IMR-90 (cell line): ENCODE data around the gene TNFRSF25. TPM values are rescaled to one million over a fixed set of nuclear protein-coding genes. Genes with fewer than 3 reads are reported as not detected.

Source experiments
- ATAC-seq: fragments of 200-7000 bp; cut with Tn5 transposase; 2 replicates; pipeline ENCODE4 v1.9.1; 2020; ENCODE audit warnings: low read depth, mild to moderate bottlenecking, moderate library complexity
- BruUV-seq: library from RNA; stranded (reverse); fragments of 400-500 nt; replicated peaks from 2 replicates; lab custom pipeline; 2021; lab: Mats Ljungman, UMichigan
- CTCF ChIA-PET: fragments of 300-600 bp; formaldehyde crosslinking; extraction: SDS; loops from one replicate; lab custom pipeline; 2021; ENCODE audit warnings: antibody characterized with exemption; lab: Yijun Ruan, JAX
- POLR2A ChIA-PET: fragments of 300-600 bp; sonication (Branson Sonifier 250); formaldehyde crosslinking; loops from one replicate; lab custom pipeline; 2022; ENCODE audit warnings: antibody characterized with exemption; ENCODE audit not compliant: unreplicated experiment; lab: Charles Lee
- DNase-seq: peaks from one replicate; pipeline ENCODE4 v3.0.0; 2013
- H2AFZ ChIP-seq: replicated peaks from 2 replicates; pipeline ENCODE3; 2013; ENCODE audit warnings: low read length, mild to moderate bottlenecking; ENCODE audit not compliant: poor library complexity
- H2AK5ac ChIP-seq: 2 replicates; pipeline ENCODE4 v1.6.1; 2013; ENCODE audit warnings: low read depth, low read length, inconsistent platforms
- H2AK9ac ChIP-seq: replicated peaks from 2 replicates; pipeline ENCODE3; 2013; ENCODE audit warnings: mild to moderate bottlenecking, low read depth, low read length, moderate library complexity; ENCODE audit not compliant: poor library complexity
- H2BK120ac ChIP-seq: 2 replicates; pipeline ENCODE4 v1.6.1; 2013; ENCODE audit warnings: low read depth, low read length, inconsistent platforms
- H2BK15ac ChIP-seq: 3 replicates; pipeline ENCODE4 v1.6.1; 2013; ENCODE audit warnings: low read depth, low read length, inconsistent platforms
- H2BK20ac ChIP-seq: 2 replicates; pipeline ENCODE4 v1.6.1; 2013; ENCODE audit warnings: low read depth, mild to moderate bottlenecking, inconsistent platforms, low read length, moderate library complexity
- H2BK5ac ChIP-seq: 2 replicates; pipeline ENCODE4 v1.6.1; 2013; ENCODE audit warnings: mild to moderate bottlenecking, low read depth, low read length, inconsistent platforms; ENCODE audit not compliant: poor library complexity, severe bottlenecking
- H3K14ac ChIP-seq: replicated peaks from 2 replicates; pipeline ENCODE4 v1.6.1; 2013; ENCODE audit warnings: low read depth, low read length, inconsistent platforms
- H3K18ac ChIP-seq: 2 replicates; pipeline ENCODE4 v1.6.1; 2013; ENCODE audit warnings: low read depth, low read length, control low read depth
- H3K23ac ChIP-seq: 2 replicates; pipeline ENCODE4 v1.6.1; 2013; ENCODE audit warnings: low read depth, low read length, inconsistent platforms
- H3K27ac ChIP-seq: 2 replicates; pipeline ENCODE4 v1.5.1; 2013; ENCODE audit warnings: mild to moderate bottlenecking, control low read depth, low read length; ENCODE audit not compliant: insufficient read depth
- H3K27me3 ChIP-seq: 2 replicates; pipeline ENCODE4 v1.6.1; 2013; ENCODE audit warnings: low read length; ENCODE audit not compliant: control insufficient read depth, insufficient read depth
- H3K36me3 ChIP-seq: 2 replicates; pipeline ENCODE4 v1.6.1; 2013; ENCODE audit warnings: low read length, mixed read lengths; ENCODE audit not compliant: control insufficient read depth, insufficient read depth
- H3K4ac ChIP-seq: 2 replicates; pipeline ENCODE4 v1.6.1; 2013; ENCODE audit warnings: low read depth, low read length, inconsistent platforms
- H3K4me1 ChIP-seq: 2 replicates; pipeline ENCODE4 v1.6.1; 2013; ENCODE audit warnings: low read length, mixed read lengths; ENCODE audit not compliant: control insufficient read depth, insufficient read depth
- H3K4me2 ChIP-seq: 2 replicates; pipeline ENCODE4 v1.6.1; 2013; ENCODE audit warnings: low read depth, mild to moderate bottlenecking, control low read depth, low read length, moderate library complexity
- H3K4me3 ChIP-seq: 2 replicates; pipeline ENCODE4 v1.5.1; 2013; ENCODE audit warnings: low read depth, mild to moderate bottlenecking, control low read depth, low read length, moderate library complexity; ENCODE audit not compliant: insufficient read depth
- H3K56ac ChIP-seq: 2 replicates; pipeline ENCODE4 v1.6.1; 2013; ENCODE audit warnings: low read length, inconsistent platforms; ENCODE audit not compliant: insufficient read depth; ENCODE audit errors: extremely low read depth
- H3K79me1 ChIP-seq, 2 experiments: 2 replicates each; pipeline ENCODE4 v1.6.1; 2013; ENCODE audit warnings: low read length in 2 of 2, inconsistent platforms in 1 of 2, low read depth in 1 of 2
- H3K9ac ChIP-seq: 2 replicates; pipeline ENCODE4 v1.6.1; 2013; ENCODE audit warnings: low read depth, low read length, control low read depth
- H3K9me1 ChIP-seq: 2 replicates; pipeline ENCODE4 v1.6.1; 2013; ENCODE audit warnings: low read length, inconsistent platforms; ENCODE audit not compliant: insufficient read depth
- H3K9me3 ChIP-seq: 2 replicates; pipeline ENCODE4 v1.6.1; 2013; ENCODE audit warnings: low read length; ENCODE audit not compliant: control insufficient read depth, insufficient read depth
- H4K20me1 ChIP-seq: 2 replicates; pipeline ENCODE4 v1.6.1; 2013; ENCODE audit warnings: low read length, inconsistent platforms; ENCODE audit not compliant: insufficient read depth
- H4K5ac ChIP-seq: 2 replicates; pipeline ENCODE4 v1.6.1; 2013; ENCODE audit warnings: mild to moderate bottlenecking, low read depth, low read length, control low read depth
- H4K8ac ChIP-seq, 2 experiments: 2 replicates each; pipeline ENCODE4 v1.6.1; 2013; ENCODE audit warnings: low read depth in 2 of 2, low read length in 2 of 2, control low read depth in 1 of 2, inconsistent platforms in 1 of 2
- H4K91ac ChIP-seq: 2 replicates; pipeline ENCODE4 v1.6.1; 2013; ENCODE audit warnings: low read depth, low read length, inconsistent platforms; ENCODE audit not compliant: insufficient read depth
- CTCF ChIP-seq: conservative IDR thresholded peaks from 2 replicates; pipeline ENCODE4 v1.5.1; 2012; ENCODE audit warnings: mild to moderate bottlenecking, low read depth, low read length, improper control_type of control experiment
- SMC3 ChIP-seq: fragments of 150-350 bp; IDR thresholded peaks from 2 replicates; pipeline ENCODE4 v1.6.1; 2016; ENCODE audit warnings: low read depth, mild to moderate bottlenecking, antibody characterized with exemption, low read length, moderate library complexity
- WGBS, 2 experiments: methylation state at CpG; one replicate each; pipeline versions ENCODE4 v1.1.5 to v1.1.7; 2013; ENCODE audit warnings: missing lambda C conversion rate in 2 of 2; ENCODE audit not compliant: insufficient read length in 1 of 2; ENCODE audit errors: extremely low coverage in 2 of 2; 5-methylcytosine and 5-hydroxymethylcytosine counted together
- dilution Hi-C: fragments of 300-500 bp; cut with HindIII; formaldehyde crosslinking; loops from one replicate; pipeline ENCODE4 v1.14.3; 2018; ENCODE audit warnings: low sequenced_read_pairs; ENCODE audit not compliant: unreplicated experiment
- in situ Hi-C: fragments of 300-500 bp; cut with MboI; formaldehyde crosslinking; loops from 3 replicates; pipeline ENCODE4 v1.14.3; 2019; ENCODE audit warnings: low sequenced_read_pairs, inconsistent platforms, mixed read lengths
- intact Hi-C: fragments of 100-400 bp; cut with micrococcal nuclease; formaldehyde crosslinking; loops from 2 replicates; pipeline ENCODE4 v1.10.0; 2022
- polyA plus RNA-seq, 3 experiments: library from polyadenylated mRNA; depleted of rRNA; stranded (reverse); fragments of >200 nt; gene quantifications; 2 replicates each; pipeline ENCODE4 v1.2.3, GENCODE V29; 2012; ENCODE audit warnings: low replicate concordance in 1 of 3
- total RNA-seq: library from RNA; depleted of rRNA; stranded (reverse); fragments of >200 nt; gene quantifications from 2 replicates; pipeline ENCODE4 v1.2.3, GENCODE V29; 2012

TNFRSF25 gene
- total and polyA plus RNA-seq, 2 of the 4 experiments (the other 2 are of a cell fraction), result 1.3 to 11.2 TPM

DNA sequence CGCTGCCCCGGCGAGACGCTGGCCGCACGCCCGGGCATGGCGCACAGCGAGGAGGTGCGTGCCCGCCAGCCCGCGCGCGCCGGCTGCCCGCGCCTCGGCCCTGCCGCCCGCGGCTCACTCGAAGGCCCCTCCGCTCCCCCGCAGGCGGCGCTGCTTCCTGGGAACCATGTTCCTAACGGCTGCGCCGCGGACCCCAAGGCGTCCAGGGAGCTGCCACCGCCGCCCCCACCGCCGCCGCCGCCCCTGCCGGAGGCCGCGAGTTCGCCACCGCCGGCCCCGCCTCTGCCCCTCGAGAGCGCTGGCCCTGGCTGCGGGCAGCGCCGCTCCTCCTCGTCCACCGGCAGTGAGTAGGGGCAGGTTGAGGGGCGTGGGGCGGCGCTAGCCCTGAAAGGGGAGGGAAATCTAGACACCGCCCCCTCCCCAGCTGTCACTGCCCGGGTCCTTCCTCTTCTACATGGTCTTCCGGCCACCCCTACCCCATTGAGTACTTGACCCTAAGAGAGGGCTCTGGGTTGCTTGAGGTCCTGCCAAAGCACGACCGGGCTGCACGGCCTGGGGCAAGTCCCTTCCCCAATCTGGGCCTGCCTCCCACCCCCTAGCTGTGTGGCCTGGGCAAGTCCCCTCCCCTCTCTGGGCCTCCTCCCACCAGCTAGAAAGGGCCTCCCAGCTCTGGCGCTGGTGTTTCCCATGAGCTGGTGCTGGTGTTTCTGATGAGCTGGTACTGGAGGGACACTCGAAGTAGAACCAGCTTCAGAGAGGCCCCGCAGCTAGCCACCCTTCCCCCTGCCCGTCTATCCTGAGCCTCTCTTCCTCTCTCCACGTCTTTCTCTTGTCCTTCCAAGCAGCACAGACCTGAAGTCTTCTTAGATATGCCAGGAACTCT, 17.0 kb downstream of the TNFRSF25 start:
- Histone ChIP-seq H2BK20ac (no peak overlapping the region), H2BK120ac (no peak overlapping the region), H3K23ac (no peak overlapping the region), H3K9me3 (no peaks in the 10 kb centered on the region), H3K27me3 (peaks cover 78% of the 10 kb centered on the region), H3K14ac (no peak overlapping the region), H4K5ac (no peak overlapping the region), H3K18ac (no peak overlapping the region), H2BK5ac (no peak overlapping the region), H3K9ac (no peak overlapping the region), H2AK9ac (no peak overlapping the region), H2AK5ac (no peak overlapping the region), H3K56ac (no peak overlapping the region), H3K4me2 (no peak overlapping the region; the same call in 1 of the 2 replicates), H4K8ac (no peak overlapping the region), H3K9me1 (no peaks in the 10 kb centered on the region; the same call in 1 of the 2 replicates), H3K4ac (no peak overlapping the region), H3K36me3 (no peaks in the 10 kb centered on the region), H4K20me1 (no peaks in the 10 kb centered on the region), H4K91ac (no peak overlapping the region), H2BK15ac (no peak overlapping the region), H3K4me3 (0 out of 2 replicates have a peak overlapping the region, but pooled peaks have one; percentile 12), H2AFZ (no peak overlapping the region), H3K4me1 (no peaks in the 10 kb centered on the region), H3K79me1 (no peaks in the 10 kb centered on the region), H3K27ac (no peak overlapping the region)
- in situ Hi-C loops, result no loop called here
- DNase-seq (no peak), ATAC-seq (peak; percentile 65)
- dilution Hi-C loops, result no loop called here
- BruUV-seq, result no TSS peak
- POLR2A ChIA-PET, result no interaction called here
- intact Hi-C loops, result no loop called here
- CTCF ChIA-PET, result interaction anchor here (0.6 to 1.1 kb wide), 3 partner anchors 12 to 208 kb away, joined by 3 read pairs; no protein-coding TSS in a partner anchor
- WGBS, 2 experiments, result 4% methylated on average over 10 of the region's 66 CpGs; no CpG with 5 or more reads in 1 of the 2 experiments
- TF ChIP-seq SMC3 (no peak), CTCF (0 out of 2 replicates have a peak, but pooled peaks have one; percentile 10)
